ENCODE measurements around the gene TGM2.

TGM2 gene

GRCh38 chr20:38139156-38139912, 25.7 kb downstream of the TGM2 start:
- DNase-seq (ENCODE audit: extremely low read depth, low read depth), result no peak
- no peak for TF ChIP-seq CTCF (IDR thresholded peaks at IDR 0.05; ENCODE audit: low read depth, low read length)

GRCh38 chr20:38138086-38138778, 26.8 kb downstream of the TGM2 start:
- no peak for TF ChIP-seq CTCF (IDR thresholded peaks at IDR 0.05; ENCODE audit: low read depth, low read length)

GRCh38 chr20:38137441-38138037, 27.5 kb downstream of the TGM2 start:
- no peak for DNase-seq (ENCODE audit: extremely low read depth, low read depth)
- TF ChIP-seq CTCF (IDR thresholded peaks at IDR 0.05; ENCODE audit: low read depth, low read length), result no peak

More at GRCh38 chr20:38138086-38138778, 26.8 kb downstream of the TGM2 start:
- DNase-seq (ENCODE audit: extremely low read depth, low read depth), result no peak

- TF ChIP-seq CTCF (IDR thresholded peaks at IDR 0.05; ENCODE audit: low read depth, low read length), result no peak
- no peak for DNase-seq (ENCODE audit: extremely low read depth, low read depth)
These were observed 28.4 kb downstream of the TGM2 start for GRCh38 chr20:38136421-38137245.

- no peak for DNase-seq (ENCODE audit: extremely low read depth, low read depth)
- TF ChIP-seq CTCF (IDR thresholded peaks at IDR 0.05; ENCODE audit: low read depth, low read length), result no peak
These were observed 29.2 kb downstream of the TGM2 start for GRCh38 chr20:38135651-38136420.

- no peak for TF ChIP-seq CTCF (IDR thresholded peaks at IDR 0.05; ENCODE audit: low read depth, low read length)
- DNase-seq (ENCODE audit: extremely low read depth, low read depth), result no peak
These were observed 29.8 kb downstream of the TGM2 start for GRCh38 chr20:38135271-38135650.

Data from AG09319 (cell line).